WTC11 (cell line): ENCODE results near the gene TRIM49C.
"Not testable (repeated sequence)": the region's sequence is repeated elsewhere in the genome, so short reads cannot be mapped to it uniquely, and the experiment has no call there.

Experiments
- MXD4 ChIP-seq: fragments of 250-450 bp; sonication (Bioruptor Pico); IDR thresholded peaks from 2 replicates; pipeline ENCODE4 v1.8.0; 2021; ENCODE audit warnings: mild to moderate bottlenecking, moderate library complexity, borderline replicate concordance
- STAT6 ChIP-seq: sonication (generic); formaldehyde crosslinking; conservative IDR thresholded peaks from 2 replicates; pipeline ENCODE4 v1.8.1; 2023; ENCODE audit warnings: mild to moderate bottlenecking, low read depth, missing genetic modification reagents, moderate library complexity

- TF ChIP-seq STAT6, MXD4 (CRISPR knock-in tag): not testable (repeated sequence)
These were observed at the start of gene TRIM49C for GRCh38 chr11:90030806-90031205.
